HepG2 (cell line): ENCODE results near the gene MYL11. TPM values are rescaled to one million over a fixed set of nuclear protein-coding genes. Genes with fewer than 3 reads are reported as not detected.

ENCODE experiments used
- ATAC-seq: fragments of 200-7000 bp; cut with Tn5 transposase; 3 replicates; pipeline ENCODE4 v1.9.1; 2020; ENCODE audit warnings: mild to moderate bottlenecking, moderate library complexity
- BruUV-seq: library from RNA; stranded (reverse); fragments of 400-500 nt; replicated peaks from 2 replicates; lab custom pipeline; 2021; lab: Mats Ljungman, UMichigan
- CTCF ChIA-PET: fragments of 300-600 bp; formaldehyde crosslinking; extraction: SDS; loops from one replicate; lab custom pipeline; 2021; ENCODE audit warnings: low total read pairs, inconsistent platforms, low intra/inter-chr PET ratio; lab: Yijun Ruan, JAX
- POLR2A ChIA-PET: fragments of 350-600 bp; sonication (Branson Sonifier 250); formaldehyde crosslinking; loops from one replicate; lab custom pipeline; 2020; ENCODE audit warnings: antibody characterized with exemption, inconsistent platforms; lab: Yijun Ruan, JAX
- DNase-seq: peaks from one replicate; pipeline ENCODE4 v3.0.0-alpha.2; 2015; ENCODE audit warnings: low spot score
- FAIRE-seq: peaks from 3 replicates; lab custom pipeline; 2011; peaks lifted over from hg19 to GRCh38; lab: Jason Lieb, UNC
- H2AFZ ChIP-seq: one replicate; pipeline ENCODE4 v1.6.1; 2011; ENCODE audit warnings: low read length, inconsistent platforms
- H3K27ac ChIP-seq: fragments of 300-600 bp; 3 replicates; pipeline ENCODE4 v1.8.0; 2011; ENCODE audit warnings: mixed run types, mild to moderate bottlenecking, mixed read lengths, low read length, inconsistent platforms; ENCODE audit not compliant: insufficient read depth; ENCODE audit errors: extremely low read length
- H3K27me3 ChIP-seq, 2 experiments: fragments of 200-600 bp in 1 of 2; 2 replicates in 1 of 2; 3 replicates in 1 of 2; pipeline versions ENCODE4 v1.6.0 to v1.8.0; 2011; ENCODE audit warnings: low read length in 2 of 2, mild to moderate bottlenecking in 2 of 2, moderate library complexity in 2 of 2, inconsistent platforms in 1 of 2; ENCODE audit not compliant: insufficient read depth in 2 of 2, control insufficient read depth in 1 of 2
- H3K36me3 ChIP-seq, 2 experiments: fragments of 200-600 bp in 1 of 2; replicated peaks in 1 of 2; 2 replicates in 1 of 2; 3 replicates in 1 of 2; pipeline versions ENCODE4 v1.5.1 to v1.8.0; 2011; ENCODE audit warnings: low read length in 2 of 2, inconsistent platforms in 1 of 2; ENCODE audit not compliant: insufficient read depth in 2 of 2, control insufficient read depth in 1 of 2
- H3K4me1 ChIP-seq: 2 replicates; pipeline ENCODE4 v1.5.1; 2012; ENCODE audit warnings: low read length, inconsistent platforms; ENCODE audit not compliant: insufficient read depth
- H3K4me2 ChIP-seq: 2 replicates; pipeline ENCODE4 v1.6.0; 2011; ENCODE audit warnings: low read depth, low read length, inconsistent platforms
- H3K4me3 ChIP-seq, 3 experiments: fragments of 200-600 bp in 1 of 3; sonication (generic), shearing (Covaris generic) in 1 of 3; replicated peaks in 1 of 3; 2 replicates each; pipeline ENCODE4 v1.5.1; 2011 to 2016; ENCODE audit warnings: low read length in 3 of 3, inconsistent platforms in 2 of 3, low read depth in 2 of 3, mild to moderate bottlenecking in 2 of 3, control low read depth in 1 of 3, mixed read lengths in 1 of 3; ENCODE audit not compliant: insufficient read depth in 1 of 3
- H3K79me2 ChIP-seq: one replicate; pipeline ENCODE4 v1.6.1; 2011; ENCODE audit warnings: low read length, inconsistent platforms; ENCODE audit not compliant: insufficient read depth
- H3K9ac ChIP-seq: 2 replicates; pipeline ENCODE4 v1.6.0; 2011; ENCODE audit warnings: mild to moderate bottlenecking, low read depth, low read length, inconsistent platforms; ENCODE audit not compliant: insufficient read depth
- H3K9me3 ChIP-seq: 2 replicates; pipeline ENCODE4 v1.5.1; 2012; ENCODE audit warnings: mild to moderate bottlenecking, low read length
- H4K20me1 ChIP-seq: 2 replicates; pipeline ENCODE4 v1.6.0; 2011; ENCODE audit warnings: inconsistent platforms, mild to moderate bottlenecking, low read length, moderate library complexity; ENCODE audit not compliant: insufficient read depth
- AGO1 ChIP-seq: fragments of 200-400 bp; formaldehyde crosslinking; IDR thresholded peaks from 2 replicates; pipeline ENCODE4 v1.6.1; 2017; ENCODE audit warnings: mild to moderate bottlenecking, low read depth, low read length, moderate library complexity; ENCODE audit not compliant: poor library complexity, severe bottlenecking
- AGO2 ChIP-seq: fragments of 200-400 bp; formaldehyde crosslinking; optimal IDR thresholded peaks from 2 replicates; pipeline ENCODE3; 2017; ENCODE audit warnings: mild to moderate bottlenecking, low read depth, low read length, moderate library complexity
- BORCS8-MEF2B ChIP-seq: sonication (generic); formaldehyde crosslinking; IDR thresholded peaks from 2 replicates; pipeline ENCODE4 v1.8.0; 2022; ENCODE audit warnings: mild to moderate bottlenecking, missing genetic modification reagents
- CBX5 ChIP-seq: sonication (generic); formaldehyde crosslinking; IDR thresholded peaks from 2 replicates; pipeline ENCODE4 v1.4.0; 2020; ENCODE audit warnings: missing genetic modification reagents, borderline replicate concordance
- FOXP1 ChIP-seq, 2 experiments: fragments of 450-650 bp in 1 of 2; IDR thresholded peaks; 2 replicates each; pipeline ENCODE4 v1.6.1; 2017 to 2018; ENCODE audit warnings: antibody characterized with exemption in 1 of 2
- GABPB1 ChIP-seq: IDR thresholded peaks from 2 replicates; pipeline ENCODE4 v1.6.1; 2016; ENCODE audit warnings: mild to moderate bottlenecking, missing genetic modification reagents, moderate library complexity, missing compliant biosample characterization
- HMGA1 ChIP-seq: sonication (generic); formaldehyde crosslinking; conservative IDR thresholded peaks from 2 replicates; pipeline ENCODE4 v1.4.0; 2020; ENCODE audit warnings: missing genetic modification reagents
- JDP2 ChIP-seq: sonication (generic); formaldehyde crosslinking; IDR thresholded peaks from 2 replicates; pipeline ENCODE4 v1.8.1; 2022; ENCODE audit warnings: missing genetic modification reagents, borderline replicate concordance
- NRL ChIP-seq: sonication (generic); formaldehyde crosslinking; IDR thresholded peaks from 2 replicates; pipeline ENCODE4 v1.5.0; 2020; ENCODE audit warnings: missing genetic modification reagents, mild to moderate bottlenecking, moderate library complexity, borderline replicate concordance
- PCBP1 ChIP-seq: fragments of 200-400 bp; formaldehyde crosslinking; IDR thresholded peaks from 2 replicates; pipeline ENCODE4 v1.6.1; 2017; ENCODE audit warnings: mild to moderate bottlenecking, low read depth, low read length, borderline replicate concordance
- PHB2 ChIP-seq: fragments of 450-650 bp; IDR thresholded peaks from 2 replicates; pipeline ENCODE4 v1.6.1; 2018; ENCODE audit not compliant: partially characterized antibody
- RBM39 ChIP-seq: fragments of 200-400 bp; formaldehyde crosslinking; IDR thresholded peaks from one replicate; pipeline ENCODE4 v1.6.1; 2018; ENCODE audit warnings: antibody characterized with exemption, mild to moderate bottlenecking, low read depth, low read length; ENCODE audit not compliant: poor library complexity, severe bottlenecking
- SALL1 ChIP-seq: sonication (generic); formaldehyde crosslinking; IDR thresholded peaks from 2 replicates; pipeline ENCODE4 v1.8.0; 2022; ENCODE audit warnings: mild to moderate bottlenecking, missing genetic modification reagents
- TBX2 ChIP-seq: sonication (generic); formaldehyde crosslinking; IDR thresholded peaks from 2 replicates; pipeline ENCODE4 v1.5.0; 2020; ENCODE audit warnings: missing genetic modification reagents, mild to moderate bottlenecking, borderline replicate concordance
- U2AF1 ChIP-seq: fragments of 200-400 bp; formaldehyde crosslinking; optimal IDR thresholded peaks from 2 replicates; pipeline ENCODE3; 2017; ENCODE audit warnings: mild to moderate bottlenecking, low read depth, low read length
- ZNF354B ChIP-seq: sonication (generic); formaldehyde crosslinking; IDR thresholded peaks from 2 replicates; pipeline ENCODE4 v1.8.0; 2022; ENCODE audit warnings: mild to moderate bottlenecking, missing genetic modification reagents
- ZNF367 ChIP-seq: sonication (generic); formaldehyde crosslinking; IDR thresholded peaks from 2 replicates; pipeline ENCODE4 v1.4.0; 2020; ENCODE audit warnings: missing genetic modification reagents, borderline replicate concordance
- ZNF576 ChIP-seq: sonication (generic); formaldehyde crosslinking; IDR thresholded peaks from 2 replicates; pipeline ENCODE4 v1.4.0; 2020; ENCODE audit warnings: mild to moderate bottlenecking, missing genetic modification reagents
- WGBS: methylation state at CpG from one replicate; pipeline ENCODE4 v1.1.6; 2017; ENCODE audit warnings: low lambda C conversion rate; 5-methylcytosine and 5-hydroxymethylcytosine counted together
- in situ Hi-C: cut with HindIII; loops from 2 replicates; pipeline ENCODE4 v1.10.0; 2017; ENCODE audit warnings: low pct_unique_long_range_greater_than_20kb; ENCODE audit not compliant: extremely low pct_ligation_motif_present
- intact Hi-C: fragments of 100-400 bp; cut with micrococcal nuclease; formaldehyde crosslinking; loops from one replicate; pipeline ENCODE4 v1.10.0; 2022; ENCODE audit not compliant: unreplicated experiment
- polyA plus RNA-seq, 8 experiments: library from polyadenylated mRNA; depleted of rRNA in 3 of 8; stranded (reverse) in 7 of 8; unstranded in 1 of 8; fragments of >200 nt; fragmentation: Illumina TruSeq in 4 of 8; extraction: Trizol in 4 of 8; gene quantifications; 2 replicates each; pipeline versions ENCODE4 v1.2.1 to v1.2.3, GENCODE V29; 2011 to 2016; ENCODE audit warnings: low read depth in 4 of 8, missing spikeins in 1 of 8, mixed read lengths in 1 of 8; ENCODE audit not compliant: insufficient read depth in 1 of 8
- total RNA-seq, 5 experiments: library from RNA; depleted of rRNA; stranded (reverse); fragments of >200 nt; fragmentation: Illumina TruSeq; extraction: Trizol; gene quantifications; 2 replicates each; pipeline ENCODE4 v1.2.3, GENCODE V29; 2016; ENCODE audit warnings: low read depth in 1 of 5
- TF ChIP-seq, protein P1 (sequence below): sonication (generic); formaldehyde crosslinking; IDR thresholded peaks from 2 replicates; pipeline ENCODE4 v1.5.1; 2020; ENCODE audit warnings: mild to moderate bottlenecking, missing genetic modification reagents, moderate library complexity

Gene MYL11
- total and polyA plus RNA-seq, 2 of the 13 experiments (the other 11 are each of a cell fraction or from before 2014, with no cell fraction given): not detected

- intact Hi-C loops: loop anchor here (2.0 kb wide), 2 partner anchors 19 to 55 kb away; no protein-coding TSS in a partner anchor
- Histone ChIP-seq H3K4me2 (peak overlapping the region; percentile 96), H3K27me3 (no peaks in the 10 kb centered on the region; a peak in 1 of 5 replicates), H3K36me3 (peaks cover 5 to 35% of the 10 kb centered on the region in 2 experiments; a peak in 4 of 5 replicates), H3K4me3 (peak overlapping the region; percentile 85 to 94 (median 88); a peak in 4 of 6 replicates), H2AFZ (no peak overlapping the region), H3K27ac (peak overlapping the region; percentile 3), H3K9me3 (no peaks in the 10 kb centered on the region), H4K20me1 (no peaks in the 10 kb centered on the region), H3K79me2 (peaks cover 23% of the 10 kb centered on the region), H3K9ac (peak overlapping the region; percentile 84), H3K4me1 (peaks cover 60% of the 10 kb centered on the region)
- WGBS: 97% methylated on average over 17 of the region's 23 CpGs
- no peak for ATAC-seq
- no peak for FAIRE-seq
- no TSS peak for BruUV-seq
- DNase-seq: no peak
- in situ Hi-C loops: loop anchor here (10.0 kb wide), 1 partner anchor 261 kb away; the partner anchor contains the start of gene ZNF689
- ChIA-PET POLR2A (interaction anchor here (1.3 to 6.7 kb wide), 9 partner anchors 9 to 54 kb away, joined by 3 to 94 read pairs (median 7); partner anchors contain the start of genes TBC1D10B and ZNF771), CTCF (interaction anchor here (1.2 to 2.4 kb wide), 2 partner anchors 56 to 276 kb away, joined by 3 to 10 read pairs; no protein-coding TSS in a partner anchor)
- TF ChIP-seq U2AF1 (peak; percentile 29), NRL (CRISPR knock-in tag) (0 out of 2 replicates have a peak, but pooled peaks have one; percentile 37), HMGA1 (CRISPR knock-in tag) (no peak), CBX5 (no peak), AGO1 (peak; percentile 99), PCBP1 (0 out of 2 replicates have a peak, but pooled peaks have one; percentile 37), AGO2 (peak; percentile 97), TBX2 (CRISPR knock-in tag) (peak; percentile 48; the same call in 1 of the 2 replicates), RBM39 (peak; percentile 53), SALL1 (CRISPR knock-in tag) (no peak), ZNF576 (CRISPR knock-in tag) (0 out of 2 replicates have a peak, but pooled peaks have one; percentile 56), GABPB1 (CRISPR knock-in tag) (peak; percentile 9; the same call in 1 of the 2 replicates), PHB2 (no peak), ZNF367 (CRISPR knock-in tag) (no peak), ZNF354B (CRISPR knock-in tag) (0 out of 2 replicates have a peak, but pooled peaks have one; percentile 45), JDP2 (CRISPR knock-in tag) (no peak), FOXP1 (IDR thresholded peaks at IDR 0.05) (no peak), FOXP1 (CRISPR knock-in tag; IDR thresholded peaks at IDR 0.05) (no peak), BORCS8-MEF2B (CRISPR knock-in tag) (peak; percentile 52; the same call in 1 of the 2 replicates)
- TF ChIP-seq, protein P1, sequence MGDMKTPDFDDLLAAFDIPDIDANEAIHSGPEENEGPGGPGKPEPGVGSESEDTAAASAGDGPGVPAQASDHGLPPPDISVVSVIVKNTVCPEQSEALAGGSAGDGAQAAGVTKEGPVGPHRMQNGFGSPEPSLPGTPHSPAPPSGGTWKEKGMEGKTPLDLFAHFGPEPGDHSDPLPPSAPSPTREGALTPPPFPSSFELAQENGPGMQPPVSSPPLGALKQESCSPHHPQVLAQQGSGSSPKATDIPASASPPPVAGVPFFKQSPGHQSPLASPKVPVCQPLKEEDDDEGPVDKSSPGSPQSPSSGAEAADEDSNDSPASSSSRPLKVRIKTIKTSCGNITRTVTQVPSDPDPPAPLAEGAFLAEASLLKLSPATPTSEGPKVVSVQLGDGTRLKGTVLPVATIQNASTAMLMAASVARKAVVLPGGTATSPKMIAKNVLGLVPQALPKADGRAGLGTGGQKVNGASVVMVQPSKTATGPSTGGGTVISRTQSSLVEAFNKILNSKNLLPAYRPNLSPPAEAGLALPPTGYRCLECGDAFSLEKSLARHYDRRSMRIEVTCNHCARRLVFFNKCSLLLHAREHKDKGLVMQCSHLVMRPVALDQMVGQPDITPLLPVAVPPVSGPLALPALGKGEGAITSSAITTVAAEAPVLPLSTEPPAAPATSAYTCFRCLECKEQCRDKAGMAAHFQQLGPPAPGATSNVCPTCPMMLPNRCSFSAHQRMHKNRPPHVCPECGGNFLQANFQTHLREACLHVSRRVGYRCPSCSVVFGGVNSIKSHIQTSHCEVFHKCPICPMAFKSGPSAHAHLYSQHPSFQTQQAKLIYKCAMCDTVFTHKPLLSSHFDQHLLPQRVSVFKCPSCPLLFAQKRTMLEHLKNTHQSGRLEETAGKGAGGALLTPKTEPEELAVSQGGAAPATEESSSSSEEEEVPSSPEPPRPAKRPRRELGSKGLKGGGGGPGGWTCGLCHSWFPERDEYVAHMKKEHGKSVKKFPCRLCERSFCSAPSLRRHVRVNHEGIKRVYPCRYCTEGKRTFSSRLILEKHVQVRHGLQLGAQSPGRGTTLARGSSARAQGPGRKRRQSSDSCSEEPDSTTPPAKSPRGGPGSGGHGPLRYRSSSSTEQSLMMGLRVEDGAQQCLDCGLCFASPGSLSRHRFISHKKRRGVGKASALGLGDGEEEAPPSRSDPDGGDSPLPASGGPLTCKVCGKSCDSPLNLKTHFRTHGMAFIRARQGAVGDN (CRISPR knock-in tag): peak; percentile 37; the same call in 1 of the 2 replicates
These were observed 21.0 kb upstream of the MYL11 start for GRCh38 chr16:30353438-30354129.
